Skeletal muscle tissue (tissue), 4 donors: ENCODE data around the gene RYR3. TPM values are rescaled to one million over a fixed set of nuclear protein-coding genes. Genes with fewer than 3 reads are reported as not detected.

Experiments used
- H3K27ac ChIP-seq: one replicate; pipeline ENCODE4 v1.7.0; 2013; ENCODE audit warnings: mild to moderate bottlenecking, low read depth, low read length, inconsistent platforms
- H3K27me3 ChIP-seq, 3 donors: one replicate each; pipeline ENCODE4 v1.7.0; 2013; ENCODE audit warnings: low read length in 3 of 3; ENCODE audit not compliant: control insufficient read depth in 3 of 3, insufficient read depth in 3 of 3
- H3K36me3 ChIP-seq, 3 donors: one replicate each; pipeline ENCODE4 v1.7.0; 2013; ENCODE audit warnings: low read length in 3 of 3; ENCODE audit not compliant: control insufficient read depth in 3 of 3, insufficient read depth in 3 of 3
- H3K4me1 ChIP-seq, 3 donors: one replicate each; pipeline ENCODE4 v1.7.0; 2013; ENCODE audit warnings: low read length in 3 of 3, mild to moderate bottlenecking in 3 of 3; ENCODE audit not compliant: control insufficient read depth in 3 of 3, insufficient read depth in 3 of 3
- H3K4me3 ChIP-seq, 3 donors: one replicate each; pipeline ENCODE4 v1.7.0; 2013; ENCODE audit warnings: low read length in 3 of 3
- H3K9ac ChIP-seq, 3 donors: one replicate each; pipeline ENCODE4 v1.7.0; 2013; ENCODE audit warnings: low read length in 3 of 3, mild to moderate bottlenecking in 3 of 3, moderate library complexity in 2 of 3, low read depth in 1 of 3
- H3K9me3 ChIP-seq, 3 donors: one replicate each; pipeline ENCODE4 v1.7.0; 2013; ENCODE audit warnings: low read length in 3 of 3; ENCODE audit not compliant: control insufficient read depth in 3 of 3
- total RNA-seq: library from RNA; depleted of rRNA; stranded (reverse); fragments of >200 nt; gene quantifications from one replicate; pipeline ENCODE4 v1.2.3, GENCODE V29; 2014
- donor health status: Osteomylitis.

RYR3 gene
- total RNA-seq, 1 donor from 2014 or later = 50.6 TPM

GRCh38 chr15:33343275-33343674 lies 32.5 kb downstream of the RYR3 start:
- Histone ChIP-seq H3K4me1 (no peaks in the 10 kb centered on the region), H3K27ac (no peak overlapping the region), H3K4me3 (no peak overlapping the region), H3K27me3 (no peaks in the 10 kb centered on the region), H3K36me3 (no peaks in the 10 kb centered on the region), H3K9me3 (no peaks in the 10 kb centered on the region), H3K9ac (no peak overlapping the region)

- Histone ChIP-seq H3K4me1 (no peaks in the 10 kb centered on the region), H3K27me3 (no peaks in the 10 kb centered on the region), H3K36me3 (no peaks in the 10 kb centered on the region), H3K9me3 (no peaks in the 10 kb centered on the region), H3K4me3 (no peak overlapping the region), H3K27ac (no peak overlapping the region), H3K9ac (no peak overlapping the region)
These were observed 33.3 kb downstream of the RYR3 start for GRCh38 chr15:33344111-33344510.

- Histone ChIP-seq H3K4me1 (no peaks in the 10 kb centered on the region), H3K36me3 (no peaks in the 10 kb centered on the region), H3K27ac (no peak overlapping the region), H3K27me3 (no peaks in the 10 kb centered on the region), H3K9me3 (no peaks in the 10 kb centered on the region), H3K9ac (no peak overlapping the region), H3K4me3 (no peak overlapping the region)
These were observed 33.8 kb downstream of the RYR3 start for GRCh38 chr15:33344530-33344929.

- H3K9ac ChIP-seq = no peak overlapping the region
- no peak overlapping the region for H3K27ac ChIP-seq
- H3K4me3 ChIP-seq = no peak overlapping the region
- no peaks in the 10 kb centered on the region for H3K27me3 ChIP-seq
- H3K4me1 ChIP-seq = no peaks in the 10 kb centered on the region
- no peaks in the 10 kb centered on the region for H3K36me3 ChIP-seq
- H3K9me3 ChIP-seq = no peaks in the 10 kb centered on the region
These were observed 43.6 kb downstream of the RYR3 start for GRCh38 chr15:33354411-33354810.

- Histone ChIP-seq H3K4me1 (no peaks in the 10 kb centered on the region), H3K4me3 (no peak overlapping the region), H3K36me3 (no peaks in the 10 kb centered on the region), H3K9me3 (no peaks in the 10 kb centered on the region), H3K9ac (no peak overlapping the region), H3K27me3 (no peaks in the 10 kb centered on the region), H3K27ac (no peak overlapping the region)
These were observed 47.1 kb downstream of the RYR3 start for GRCh38 chr15:33357845-33358244.

- Histone ChIP-seq H3K9ac (no peak overlapping the region), H3K9me3 (no peaks in the 10 kb centered on the region), H3K4me1 (no peaks in the 10 kb centered on the region), H3K36me3 (no peaks in the 10 kb centered on the region), H3K4me3 (no peak overlapping the region), H3K27ac (no peak overlapping the region), H3K27me3 (no peaks in the 10 kb centered on the region)
These were observed 47.5 kb downstream of the RYR3 start for GRCh38 chr15:33358306-33358705.

- no peaks in the 10 kb centered on the region for H3K36me3 ChIP-seq
- no peak overlapping the region for H3K4me3 ChIP-seq
- H3K9me3 ChIP-seq = no peaks in the 10 kb centered on the region
These were observed 50.1 kb downstream of the RYR3 start for GRCh38 chr15:33360886-33361285.

GRCh38 chr15:33369941-33370622 lies 59.3 kb downstream of the RYR3 start:
- no peaks in the 10 kb centered on the region for H3K27me3 ChIP-seq
- no peaks in the 10 kb centered on the region for H3K36me3 ChIP-seq
- no peak overlapping the region for H3K4me3 ChIP-seq
- no peak overlapping the region for H3K27ac ChIP-seq
- H3K9ac ChIP-seq = no peak overlapping the region
- H3K9me3 ChIP-seq = no peaks in the 10 kb centered on the region
- H3K4me1 ChIP-seq = no peaks in the 10 kb centered on the region

More at GRCh38 chr15:33360886-33361285, 50.1 kb downstream of the RYR3 start:
- Histone ChIP-seq H3K4me1 (no peaks in the 10 kb centered on the region), H3K9ac (no peak overlapping the region), H3K27me3 (no peaks in the 10 kb centered on the region), H3K27ac (no peak overlapping the region)

GRCh38 chr15:33370623-33371020 lies 59.9 kb downstream of the RYR3 start:
- Histone ChIP-seq H3K4me3 (no peak overlapping the region), H3K4me1 (no peaks in the 10 kb centered on the region), H3K27ac (no peak overlapping the region), H3K9ac (no peak overlapping the region), H3K9me3 (no peaks in the 10 kb centered on the region), H3K27me3 (no peaks in the 10 kb centered on the region), H3K36me3 (no peaks in the 10 kb centered on the region)

GRCh38 chr15:33371159-33371558 lies 60.4 kb downstream of the RYR3 start:
- H3K27ac ChIP-seq = no peak overlapping the region
- H3K36me3 ChIP-seq = no peaks in the 10 kb centered on the region
- no peaks in the 10 kb centered on the region for H3K4me1 ChIP-seq
- H3K4me3 ChIP-seq = no peak overlapping the region
- H3K9ac ChIP-seq = no peak overlapping the region
- H3K27me3 ChIP-seq = no peaks in the 10 kb centered on the region
- H3K9me3 ChIP-seq = no peaks in the 10 kb centered on the region
